SW480 (cell line): ENCODE measurements around the gene TACR2.

ENCODE experiments used
- DNase-seq: peaks from one replicate; pipeline ENCODE4 v3.0.0-alpha.2; 2016; ENCODE audit warnings: low spot score

TACR2 gene

DNA sequence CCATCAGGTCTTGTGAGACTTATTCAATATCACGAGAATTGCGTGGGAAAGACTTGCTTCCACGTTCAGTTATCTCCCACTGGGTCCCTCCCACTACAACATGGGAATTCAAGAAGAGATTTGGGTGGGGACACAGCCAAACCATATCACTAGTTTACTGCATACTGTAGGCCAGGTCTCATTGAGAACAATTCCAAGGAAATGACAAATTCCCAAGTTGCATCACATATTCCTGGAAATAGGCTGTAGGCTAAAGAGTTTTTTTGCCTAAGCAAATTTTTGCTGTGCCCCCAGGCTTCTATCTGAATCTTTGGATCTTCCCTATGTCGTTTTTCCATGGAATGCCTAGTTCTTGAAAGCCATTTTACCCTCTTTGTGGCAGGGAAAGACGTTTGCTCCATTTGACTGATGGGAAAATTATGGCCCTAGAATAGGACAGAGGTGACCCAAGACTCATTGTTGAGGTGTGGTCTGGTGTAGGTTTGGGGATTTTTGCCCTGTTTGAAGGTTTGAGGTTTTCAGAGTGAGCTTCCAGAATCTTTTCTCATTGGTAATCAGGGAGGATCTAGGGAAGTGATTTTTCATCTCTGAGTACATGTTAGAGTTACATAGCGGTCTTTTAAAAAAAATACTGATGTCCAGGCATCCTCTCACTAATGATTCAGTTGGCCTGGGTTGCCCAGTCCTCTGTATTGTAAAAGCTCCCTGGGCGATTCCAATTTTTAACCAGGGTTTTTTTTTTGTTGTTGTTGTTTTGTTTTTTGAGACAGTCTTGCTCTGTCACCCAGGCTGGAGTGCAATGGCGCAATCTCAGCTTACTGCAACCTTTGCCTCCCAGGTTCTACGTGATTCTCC lies 44.4 kb downstream of the TACR2 start:
- no peak for DNase-seq

DNA sequence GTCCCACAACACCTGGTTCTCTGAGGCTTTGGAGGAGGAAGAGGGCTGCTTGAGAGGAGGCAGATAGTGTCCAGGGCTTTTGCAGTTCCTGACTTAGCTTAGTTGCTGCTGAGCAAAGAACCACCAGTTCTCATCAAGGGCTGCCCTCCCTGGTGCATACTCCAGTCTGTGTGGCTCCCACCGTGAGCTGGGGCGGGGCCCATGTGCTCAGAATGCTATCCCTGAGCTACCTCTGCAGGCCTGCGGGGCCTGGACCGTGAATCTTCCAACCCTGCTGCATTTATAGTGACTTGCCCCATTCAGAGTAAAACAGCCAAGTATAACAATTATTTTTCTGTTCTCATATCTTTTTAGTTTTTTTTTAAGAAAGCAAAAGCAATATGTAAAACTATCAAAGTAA lies 49.2 kb downstream of the TACR2 start:
- DNase-seq = no peak

- no peak for DNase-seq
Observed at GRCh38 chr10:69366738-69367137, 50.0 kb downstream of the TACR2 start.

- no peak for DNase-seq
Observed at GRCh38 chr10:69364232-69364940, 52.3 kb downstream of the TACR2 start.

DNA sequence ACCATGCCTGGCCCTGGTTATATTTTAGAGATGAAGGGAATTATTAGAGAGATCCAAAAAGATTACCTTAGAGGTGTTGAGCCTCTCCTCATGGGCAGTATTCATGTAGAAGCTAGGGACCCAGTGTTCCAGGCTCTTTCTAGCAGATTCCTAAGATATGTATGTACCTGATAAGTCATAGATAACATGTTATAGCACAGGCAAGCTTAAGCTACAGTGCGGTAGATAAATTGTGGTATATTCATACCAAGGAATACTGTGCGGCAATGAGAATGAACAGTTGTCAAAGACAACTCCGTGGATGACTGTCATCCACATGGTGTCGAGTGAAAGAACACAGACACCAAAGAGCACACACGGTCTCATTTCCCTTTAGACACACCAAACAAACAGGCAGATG lies 53.1 kb downstream of the TACR2 start:
- no peak for DNase-seq

DNA sequence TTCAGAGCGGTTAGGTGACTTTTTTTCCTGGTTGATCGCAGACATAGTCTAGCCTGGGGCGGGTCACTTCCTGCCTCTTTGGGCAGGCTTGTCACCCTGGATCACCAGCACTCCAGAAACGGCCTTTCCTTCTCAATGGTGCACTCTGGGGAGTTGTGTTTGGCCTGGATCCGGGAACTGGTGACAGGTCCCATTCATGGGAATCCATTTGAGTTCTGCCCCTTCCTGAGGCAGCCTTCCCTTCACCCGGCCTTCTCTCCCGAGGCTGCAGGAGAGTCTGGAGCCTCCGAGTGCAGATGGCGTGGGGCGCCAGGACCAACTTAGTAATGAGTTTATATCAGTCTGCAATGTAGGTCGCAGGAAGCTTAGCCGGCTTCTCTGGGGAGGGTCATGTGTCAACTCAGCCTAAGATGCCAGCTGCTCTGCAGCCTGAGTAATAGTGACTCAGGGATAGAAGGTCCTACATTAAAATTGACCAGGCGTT lies 54.2 kb downstream of the TACR2 start:
- DNase-seq = no peak

DNA sequence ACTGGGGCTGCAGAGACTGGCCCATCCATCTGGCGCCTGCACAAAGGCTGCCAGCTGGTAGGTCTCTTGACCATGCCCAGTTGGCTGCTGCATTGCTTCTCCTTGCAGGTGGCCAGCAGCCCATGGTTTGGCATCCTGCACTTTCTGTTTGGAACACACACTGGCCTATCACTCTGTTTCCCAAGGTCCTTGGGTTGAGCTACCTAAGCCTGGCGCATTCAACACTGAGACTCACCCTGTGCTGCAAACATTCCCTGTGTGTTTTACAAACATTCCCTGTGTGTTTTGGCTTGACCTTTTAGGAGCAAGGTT lies 55.5 kb downstream of the TACR2 start:
- DNase-seq = no peak

GRCh38 chr10:69360485-69361302 lies 56.0 kb downstream of the TACR2 start:
- DNase-seq = no peak

DNA sequence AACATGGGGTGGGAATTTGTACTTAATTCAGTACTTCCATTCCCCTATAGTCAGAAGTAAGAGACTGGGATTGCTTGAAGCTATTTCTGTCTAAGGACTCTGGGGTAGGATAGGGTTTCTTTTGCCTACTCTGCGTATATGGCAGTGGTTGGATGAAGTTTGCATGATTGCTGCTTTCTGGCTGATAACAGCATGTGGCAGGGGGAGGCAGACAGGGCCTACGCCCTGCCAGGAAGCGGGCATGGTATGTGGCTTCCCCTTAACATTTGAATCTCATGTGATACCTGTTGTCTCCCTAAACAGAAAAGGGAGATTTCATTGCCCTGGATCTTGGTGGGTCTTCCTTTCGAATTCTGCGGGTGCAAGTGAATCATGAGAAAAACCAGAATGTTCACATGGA lies 57.1 kb downstream of the TACR2 start:
- DNase-seq = no peak

- no peak for DNase-seq
Observed at GRCh38 chr10:69359148-69359547, 57.6 kb downstream of the TACR2 start.

DNA sequence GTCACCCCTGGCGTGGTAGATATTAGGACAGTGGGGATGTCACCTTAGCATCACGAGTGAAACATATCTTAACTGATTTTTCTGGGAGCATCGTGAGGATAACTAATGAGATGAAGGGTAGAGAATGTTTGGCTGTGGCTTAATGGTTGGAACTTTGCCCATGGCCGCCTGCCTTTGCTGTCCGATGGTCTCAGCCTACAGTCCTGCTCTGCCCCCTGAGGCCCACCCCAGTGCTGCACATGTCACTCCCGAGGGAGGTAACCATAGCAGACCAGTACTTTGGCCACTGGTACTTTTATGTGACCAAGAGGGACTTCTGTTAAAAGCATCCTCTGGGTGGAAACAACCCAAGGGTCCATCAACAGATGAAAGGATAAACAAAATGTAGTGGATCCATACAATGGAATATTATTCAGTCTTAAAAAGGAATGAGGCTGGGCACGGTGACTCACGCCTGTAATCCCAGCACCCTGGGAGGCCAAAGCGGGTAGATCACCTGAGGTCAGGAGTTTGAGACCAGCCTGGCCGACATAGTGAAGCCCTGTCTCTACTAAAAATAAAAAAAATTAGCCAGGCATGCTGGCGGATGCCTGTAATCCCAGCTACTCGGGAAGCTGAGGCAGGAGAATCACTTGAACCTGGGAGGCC lies 58.4 kb downstream of the TACR2 start:
- no peak for DNase-seq

- DNase-seq = no peak
Observed at GRCh38 chr10:69356187-69356586, 60.5 kb downstream of the TACR2 start.

- DNase-seq = no peak
Observed at GRCh38 chr10:69353977-69354635, 62.6 kb downstream of the TACR2 start.
